Measurements from ENCODE around the gene SP100.

SP100 gene

GRCh38 chr2:230520061-230520874, 104.3 kb downstream of the SP100 start:
- no peak for DNase-seq (ENCODE audit: low spot score)
- in situ Hi-C loops (cut with MboI; ENCODE audit: low sequenced_read_pairs, unreplicated experiment) = no loop called here
- TF ChIP-seq CTCF (IDR thresholded peaks at IDR 0.05; ENCODE audit: borderline replicate concordance, control extremely low read depth, extremely low read depth, insufficient read depth, missing control alignments) = no peak

- in situ Hi-C loops (cut with MboI; ENCODE audit: low sequenced_read_pairs, unreplicated experiment) = no loop called here
- TF ChIP-seq CTCF (IDR thresholded peaks at IDR 0.05; ENCODE audit: borderline replicate concordance, control extremely low read depth, extremely low read depth, insufficient read depth, missing control alignments) = no peak
- DNase-seq (ENCODE audit: low spot score) = no peak
Observed at GRCh38 chr2:230520875-230521155, 104.8 kb downstream of the SP100 start.

GRCh38 chr2:230521386-230521785, 105.4 kb downstream of the SP100 start:
- no peak for TF ChIP-seq CTCF (IDR thresholded peaks at IDR 0.05; ENCODE audit: borderline replicate concordance, control extremely low read depth, extremely low read depth, insufficient read depth, missing control alignments)
- in situ Hi-C loops (cut with MboI; ENCODE audit: low sequenced_read_pairs, unreplicated experiment) = no loop called here
- no peak for DNase-seq (ENCODE audit: low spot score)

- no peak for TF ChIP-seq CTCF (IDR thresholded peaks at IDR 0.05; ENCODE audit: borderline replicate concordance, control extremely low read depth, extremely low read depth, insufficient read depth, missing control alignments)
- in situ Hi-C loops (cut with MboI; ENCODE audit: low sequenced_read_pairs, unreplicated experiment) = no loop called here
- no peak for DNase-seq (ENCODE audit: low spot score)
Observed at GRCh38 chr2:230525682-230526081, 109.7 kb downstream of the SP100 start.

- peak; percentile 53 for DNase-seq (ENCODE audit: low spot score)
- TF ChIP-seq CTCF (IDR thresholded peaks at IDR 0.05; ENCODE audit: borderline replicate concordance, control extremely low read depth, extremely low read depth, insufficient read depth, missing control alignments) = no peak
- in situ Hi-C loops (cut with MboI; ENCODE audit: low sequenced_read_pairs, unreplicated experiment) = no loop called here
Observed at GRCh38 chr2:230537531-230537976, 121.6 kb downstream of the SP100 start.

GRCh38 chr2:230540332-230540731, 124.3 kb downstream of the SP100 start:
- in situ Hi-C loops (cut with MboI; ENCODE audit: low sequenced_read_pairs, unreplicated experiment) = no loop called here
- no peak for TF ChIP-seq CTCF (IDR thresholded peaks at IDR 0.05; ENCODE audit: borderline replicate concordance, control extremely low read depth, extremely low read depth, insufficient read depth, missing control alignments)

More at GRCh38 chr2:230540332-230540731, 124.3 kb downstream of the SP100 start:
- no peak for DNase-seq (ENCODE audit: low spot score)
